ENCODE results near the gene GNG3.
"Not testable (repeated sequence)": the region's sequence is repeated elsewhere in the genome, so short reads cannot be mapped to it uniquely, and the experiment has no call there.

The GNG3 gene

GRCh38 chr11:62687508-62688396 is 19.7 kb upstream of the GNG3 start:
- DNase-seq (ENCODE audit: low spot score) = no peak

- no peak for DNase-seq (ENCODE audit: low spot score)
Observed at GRCh38 chr11:62688491-62688890, 19.0 kb upstream of the GNG3 start.

GRCh38 chr11:62689421-62690183 is 17.9 kb upstream of the GNG3 start, which contains the start of gene LRRN4CL:
Gene LRRN4CL, minus strand, starts transcription at chr11:62689530. Its CDS starts 1,022 bp downstream, at chr11:62688508.
- no peak for DNase-seq (ENCODE audit: low spot score)

GRCh38 chr11:62693624-62694023 is 13.9 kb upstream of the GNG3 start:
- not testable (repeated sequence) for DNase-seq (ENCODE audit: low spot score)

GRCh38 chr11:62694455-62695167 is 12.9 kb upstream of the GNG3 start:
- peak; percentile 77 for DNase-seq (ENCODE audit: low spot score)

- DNase-seq (ENCODE audit: low spot score) = no peak
Observed at GRCh38 chr11:62702246-62702645, 5.2 kb upstream of the GNG3 start.

- DNase-seq (ENCODE audit: low spot score) = not testable (repeated sequence)
Observed at GRCh38 chr11:62703921-62704320, 3.6 kb upstream of the GNG3 start.

GRCh38 chr11:62705413-62705812 is 2.1 kb upstream of the GNG3 start:
- peak; percentile 64 for DNase-seq (ENCODE audit: low spot score)

GRCh38 chr11:62705880-62706849 is 1.3 kb upstream of the GNG3 start:
- DNase-seq (ENCODE audit: low spot score) = peak; percentile 96

GRCh38 chr11:62706850-62707247 is 627 bp upstream of the GNG3 start:
- no peak for DNase-seq (ENCODE audit: low spot score)

GRCh38 chr11:62708392-62708791 is 916 bp downstream of the GNG3 start:
- DNase-seq (ENCODE audit: low spot score) = no peak

GRCh38 chr11:62708793-62709192 is 1.3 kb downstream of the GNG3 start:
- DNase-seq (ENCODE audit: low spot score) = no peak

- DNase-seq (ENCODE audit: low spot score) = peak; percentile 86
Observed at GRCh38 chr11:62709247-62710000, 1.9 kb downstream of the GNG3 start.

GRCh38 chr11:62710001-62710345 is 2.5 kb downstream of the GNG3 start:
- DNase-seq (ENCODE audit: low spot score) = no peak

GRCh38 chr11:62712276-62712812 is 4.9 kb downstream of the GNG3 start:
- DNase-seq (ENCODE audit: low spot score) = no peak

- no peak for DNase-seq (ENCODE audit: low spot score)
Observed at GRCh38 chr11:62712861-62713260, 5.4 kb downstream of the GNG3 start.

- no peak for DNase-seq (ENCODE audit: low spot score)
Observed at GRCh38 chr11:62713343-62713742, 5.9 kb downstream of the GNG3 start.

GRCh38 chr11:62715150-62716130 is 8.0 kb downstream of the GNG3 start:
- DNase-seq (ENCODE audit: low spot score) = no peak

GRCh38 chr11:62716206-62716605 is 8.7 kb downstream of the GNG3 start:
- DNase-seq (ENCODE audit: low spot score) = no peak

Measured in D341Med (cell line).